ENCODE data around the gene CYBC1. TPM values are rescaled to one million over a fixed set of nuclear protein-coding genes. Genes with fewer than 3 reads are reported as not detected.

Gene CYBC1
- polyA plus RNA-seq, 2 of the 4 experiments (the other 2 are of a cell fraction), result 81.8 to 86.5 TPM

- Histone ChIP-seq H3K4me2 (peak overlapping the region; percentile 66), H3K27ac (no peak overlapping the region), H3K9me3 (no peaks in the 10 kb centered on the region), H3K4me3 (no peak overlapping the region), H3K4me1 (peaks cover 11% of the 10 kb centered on the region; the same call in 2 of the 3 replicates)
- FAIRE-seq (peak; percentile 90), ATAC-seq (peak; percentile 78 to 86), DNase-seq (ENCODE audit: low read depth in 1 of 2, low spot score in 1 of 2) (peak; percentile 86 to 94)
- CTCF ChIA-PET, result interaction anchor here (0.7 to 7.4 kb wide), 48 partner anchors 9 to 386 kb away, joined by 3 to 117 read pairs (median 4); partner anchors contain the start of genes CD7 and SECTM1
- POLR2A ChIA-PET, result no interaction called here
- 21% methylated on average over 38 of the region's 38 CpGs for WGBS (ENCODE audit: missing lambda C conversion rate)
- TF ChIP-seq SMC3 (IDR thresholded peaks at IDR 0.05), result peak; percentile 96
- no peak for TF ChIP-seq CEBPB (IDR thresholded peaks at IDR 0.05)
- TF ChIP-seq ZC3H11A (IDR thresholded peaks at IDR 0.05), result no peak
- no peak for TF ChIP-seq FOSB (CRISPR knock-in tag; IDR thresholded peaks at IDR 0.05)
- no peak for TF ChIP-seq ELK1 (IDR thresholded peaks at IDR 0.05; ENCODE audit: low read depth, low read length)
- TF ChIP-seq CHD4 (IDR thresholded peaks at IDR 0.05; ENCODE audit: borderline replicate concordance), result no peak
- no peak; the same call in 1 of the 2 replicates for TF ChIP-seq HOXA7 (CRISPR knock-in tag; IDR thresholded peaks at IDR 0.05)
- TF ChIP-seq EHMT2 (IDR thresholded peaks at IDR 0.05; ENCODE audit: low read depth), result peak; percentile 97
- TF ChIP-seq RFX5 (IDR thresholded peaks at IDR 0.05), result 0 out of 2 replicates have a peak, but pooled peaks have one; percentile 55
- TF ChIP-seq CTCF (IDR thresholded peaks at IDR 0.05), result peak; percentile 99
- no peak for TF ChIP-seq POLR2A (IDR thresholded peaks at IDR 0.05; ENCODE audit: low read length)
- no peak for TF ChIP-seq PHF8 (IDR thresholded peaks at IDR 0.05; ENCODE audit: borderline replicate concordance, low read depth)
- no peak for TF ChIP-seq GATA3 (IDR thresholded peaks at IDR 0.05; ENCODE audit: borderline replicate concordance)
- no peak for TF ChIP-seq HEYL (CRISPR knock-in tag; IDR thresholded peaks at IDR 0.05)
- TF ChIP-seq CHD2 (IDR thresholded peaks at IDR 0.05; ENCODE audit: low read length, partially characterized antibody), result no peak
- peak; percentile 57; the same call in 1 of the 2 replicates for TF ChIP-seq EHF (CRISPR knock-in tag; IDR thresholded peaks at IDR 0.05)
- TF ChIP-seq NFE2L2 (conservative IDR thresholded peaks at IDR 0.05; ENCODE audit: low read length), result no peak
- TF ChIP-seq REST (IDR thresholded peaks at IDR 0.05), result peak; percentile 100
- TF ChIP-seq MYC (IDR thresholded peaks at IDR 0.05; ENCODE audit: borderline replicate concordance, low read length), result no peak
- TF ChIP-seq RAD21 (conservative IDR thresholded peaks at IDR 0.05 in 1 of 2, IDR thresholded peaks at IDR 0.05 in 1 of 2), result peak; percentile 96 to 99
- TF ChIP-seq SREBF2 (IDR thresholded peaks at IDR 0.05), result no peak
- peak; percentile 96 for TF ChIP-seq HOXB13 (CRISPR knock-in tag; IDR thresholded peaks at IDR 0.05; ENCODE audit: low read depth)
- no peak; the same call in 1 of the 2 replicates for TF ChIP-seq ATOH8 (CRISPR knock-in tag; IDR thresholded peaks at IDR 0.05; ENCODE audit: low read depth)
- no peak for TF ChIP-seq USF2 (IDR thresholded peaks at IDR 0.05)
- no peak for TF ChIP-seq HES2 (IDR thresholded peaks at IDR 0.05)
- no peak for TF ChIP-seq ESRRA (IDR thresholded peaks at IDR 0.05; ENCODE audit: borderline replicate concordance, low read length)
- TF ChIP-seq KDM1A (IDR thresholded peaks at IDR 0.05; ENCODE audit: low read depth), result no peak
- no peak for TF ChIP-seq ZFP36 (IDR thresholded peaks at IDR 0.05; ENCODE audit: borderline replicate concordance, partially characterized antibody)
- peak; percentile 80; the same call in 1 of the 2 replicates for TF ChIP-seq FOXS1 (CRISPR knock-in tag; IDR thresholded peaks at IDR 0.05)
- no peak for TF ChIP-seq TFCP2L1 (CRISPR knock-in tag; IDR thresholded peaks at IDR 0.05)
- no peak for TF ChIP-seq RNF2 (IDR thresholded peaks at IDR 0.05; ENCODE audit: borderline replicate concordance, low read depth)
- no peak for TF ChIP-seq NR3C1 (IDR thresholded peaks at IDR 0.05)
- TF ChIP-seq ZNF302 (CRISPR knock-in tag; IDR thresholded peaks at IDR 0.05), result no peak
These were observed 35.8 kb downstream of the CYBC1 start for GRCh38 chr17:82414548-82415281.
